ENCODE results near the gene NAPB. TPM values are rescaled to one million over a fixed set of nuclear protein-coding genes. Genes with fewer than 3 reads are reported as not detected.

NAPB gene
- total and polyA plus RNA-seq, 5 experiments from 2014 or later = 3.4 to 15.9 (median 7.2) TPM

GRCh38 chr20:23393996-23394775, 27.1 kb downstream of the NAPB start:
- no peak for DNase-seq
- ATAC-seq = no peak
- Mint-ChIP-seq H3K4me3 (no peak overlapping the region), H3K27ac (peak overlapping the region in 4 of 10 donors; percentile 11 to 65 (median 18)), H3K4me1 (peaks cover 9 to 10% (median 10%) of the 10 kb centered on the region in 4 donors), H3K36me3 (peaks cover 0 to 64% (median 10%) of the 10 kb centered on the region in 3 donors), H3K27me3 (no peaks in the 10 kb centered on the region), H3K9me3 (no peaks in the 10 kb centered on the region)
- POLR2A ChIA-PET = no interaction called here

GRCh38 chr20:23391707-23392310, 29.5 kb downstream of the NAPB start:
- Mint-ChIP-seq H3K27ac (no peak overlapping the region), H3K27me3 (no peaks in the 10 kb centered on the region), H3K36me3 (peaks cover 0 to 77% (median 29%) of the 10 kb centered on the region in 3 donors), H3K9me3 (no peaks in the 10 kb centered on the region), H3K4me1 (peaks cover 0 to 6% (median under 1%) of the 10 kb centered on the region in 4 donors), H3K4me3 (no peak overlapping the region)
- ATAC-seq (no peak), DNase-seq (no peak)
- POLR2A ChIA-PET = no interaction called here

GRCh38 chr20:23390091-23390774, 31.1 kb downstream of the NAPB start:
- H3K27ac Mint-ChIP-seq = peak overlapping the region in 3 of 10 donors; percentile 39 to 75 (median 73)
- peaks cover 0 to 86% (median 29%) of the 10 kb centered on the region in 3 donors for H3K36me3 Mint-ChIP-seq
- no peaks in the 10 kb centered on the region for H3K27me3 Mint-ChIP-seq
- ATAC-seq (no peak), DNase-seq (no peak)
- peaks cover 0 to 6% (median 4%) of the 10 kb centered on the region in 4 donors for H3K4me1 Mint-ChIP-seq
- no peak overlapping the region for H3K4me3 Mint-ChIP-seq
- POLR2A ChIA-PET = interaction anchor here (0.6 kb wide), 1 partner anchor 12 kb away, joined by 3 read pairs; no protein-coding TSS in a partner anchor
- no peaks in the 10 kb centered on the region for H3K9me3 Mint-ChIP-seq

GRCh38 chr20:23387118-23387443, 34.2 kb downstream of the NAPB start:
- Mint-ChIP-seq H3K36me3 (peaks cover 0 to 84% (median 35%) of the 10 kb centered on the region in 3 donors), H3K4me1 (peaks cover 2 to 14% (median 5%) of the 10 kb centered on the region in 4 donors), H3K27ac (no peak overlapping the region), H3K9me3 (no peaks in the 10 kb centered on the region), H3K4me3 (no peak overlapping the region), H3K27me3 (no peaks in the 10 kb centered on the region)
- DNase-seq = no peak
- POLR2A ChIA-PET = no interaction called here
- no peak for ATAC-seq

GRCh38 chr20:23386304-23387117, 34.8 kb downstream of the NAPB start:
- peaks cover 2 to 14% (median 6%) of the 10 kb centered on the region in 4 donors for H3K4me1 Mint-ChIP-seq
- H3K4me3 Mint-ChIP-seq = no peak overlapping the region
- H3K27ac Mint-ChIP-seq = peak overlapping the region in 1 of 10 donors; percentile 49
- DNase-seq (no peak), ATAC-seq (no peak)
- peaks cover 0 to 81% (median 31%) of the 10 kb centered on the region in 3 donors for H3K36me3 Mint-ChIP-seq
- POLR2A ChIA-PET = interaction anchor here (0.5 kb wide), 1 partner anchor 32 kb away, joined by 3 read pairs; no protein-coding TSS in a partner anchor
- H3K9me3 Mint-ChIP-seq = no peaks in the 10 kb centered on the region
- no peaks in the 10 kb centered on the region for H3K27me3 Mint-ChIP-seq

GRCh38 chr20:23381876-23382275, 39.4 kb downstream of the NAPB start:
- ATAC-seq = no peak
- POLR2A ChIA-PET = no interaction called here
- no peak overlapping the region for H3K4me3 Mint-ChIP-seq
- H3K4me1 Mint-ChIP-seq = peaks cover 2 to 14% (median 6%) of the 10 kb centered on the region in 4 donors
- H3K27ac Mint-ChIP-seq = peak overlapping the region in 3 of 10 donors; percentile 3 to 66 (median 28)
- H3K36me3 Mint-ChIP-seq = peaks cover 0 to 80% (median 18%) of the 10 kb centered on the region in 3 donors
- H3K27me3 Mint-ChIP-seq = no peaks in the 10 kb centered on the region
- DNase-seq = no peak
- H3K9me3 Mint-ChIP-seq = no peaks in the 10 kb centered on the region

GRCh38 chr20:23379772-23380171, 41.5 kb downstream of the NAPB start:
- H3K27me3 Mint-ChIP-seq = no peaks in the 10 kb centered on the region
- no peaks in the 10 kb centered on the region for H3K9me3 Mint-ChIP-seq
- H3K4me3 Mint-ChIP-seq = no peak overlapping the region
- no peak for ATAC-seq
- POLR2A ChIA-PET = no interaction called here
- no peak for DNase-seq
- peaks cover 2 to 13% (median 6%) of the 10 kb centered on the region in 4 donors for H3K4me1 Mint-ChIP-seq
- peaks cover 0 to 82% (median 18%) of the 10 kb centered on the region in 3 donors for H3K36me3 Mint-ChIP-seq
- no peak overlapping the region for H3K27ac Mint-ChIP-seq

- no peaks in the 10 kb centered on the region for H3K27me3 Mint-ChIP-seq
- POLR2A ChIA-PET = no interaction called here
- no peaks in the 10 kb centered on the region for H3K9me3 Mint-ChIP-seq
- peaks cover 0 to 6% (median 0%) of the 10 kb centered on the region in 4 donors for H3K4me1 Mint-ChIP-seq
- DNase-seq (no peak), ATAC-seq (no peak)
- peak overlapping the region in 6 of 10 donors; percentile 1 to 75 (median 54) for H3K27ac Mint-ChIP-seq
- no peak overlapping the region for H3K4me3 Mint-ChIP-seq
- H3K36me3 Mint-ChIP-seq = peaks cover 0 to 80% (median 13%) of the 10 kb centered on the region in 3 donors
These were observed 45.5 kb downstream of the NAPB start for GRCh38 chr20:23375827-23376226.

- Mint-ChIP-seq H3K4me3 (no peak overlapping the region), H3K27me3 (no peaks in the 10 kb centered on the region), H3K36me3 (peaks cover 0 to 80% (median 13%) of the 10 kb centered on the region in 3 donors), H3K4me1 (peaks cover 0 to 6% (median under 1%) of the 10 kb centered on the region in 4 donors), H3K9me3 (no peaks in the 10 kb centered on the region), H3K27ac (peak overlapping the region in 4 of 10 donors; percentile 8 to 74 (median 26))
- ATAC-seq (no peak), DNase-seq (no peak)
- POLR2A ChIA-PET = no interaction called here
These were observed 46.8 kb downstream of the NAPB start for GRCh38 chr20:23374441-23374840.

- ATAC-seq (no peak), DNase-seq (no peak)
- H3K27ac Mint-ChIP-seq = no peak overlapping the region
- H3K4me1 Mint-ChIP-seq = peaks cover 8 to 18% (median 14%) of the 10 kb centered on the region in 4 donors
- H3K4me3 Mint-ChIP-seq = no peak overlapping the region
- H3K36me3 Mint-ChIP-seq = peaks cover 0 to 71% (median 8%) of the 10 kb centered on the region in 3 donors
- H3K27me3 Mint-ChIP-seq = no peaks in the 10 kb centered on the region
- H3K9me3 Mint-ChIP-seq = no peaks in the 10 kb centered on the region
- POLR2A ChIA-PET = no interaction called here
These were observed 49.8 kb downstream of the NAPB start for GRCh38 chr20:23371496-23371895.

GRCh38 chr20:23370873-23371272, 50.4 kb downstream of the NAPB start:
- DNase-seq (no peak), ATAC-seq (no peak)
- Mint-ChIP-seq H3K4me3 (no peak overlapping the region), H3K4me1 (peaks cover 10 to 25% (median 18%) of the 10 kb centered on the region in 4 donors), H3K27ac (peak overlapping the region in 3 of 10 donors; percentile 4 to 19 (median 17)), H3K36me3 (peaks cover 0 to 67% (median 5%) of the 10 kb centered on the region in 3 donors), H3K9me3 (no peaks in the 10 kb centered on the region), H3K27me3 (no peaks in the 10 kb centered on the region)
- POLR2A ChIA-PET = no interaction called here

- H3K4me3 Mint-ChIP-seq = no peak overlapping the region
- H3K27ac Mint-ChIP-seq = peak overlapping the region in 1 of 10 donors; percentile 10
- no peak for ATAC-seq
- H3K9me3 Mint-ChIP-seq = no peaks in the 10 kb centered on the region
- peaks cover 10 to 26% (median 20%) of the 10 kb centered on the region in 4 donors for H3K4me1 Mint-ChIP-seq
- no peaks in the 10 kb centered on the region for H3K27me3 Mint-ChIP-seq
- no peak for DNase-seq
- peaks cover 0 to 62% (median 6%) of the 10 kb centered on the region in 3 donors for H3K36me3 Mint-ChIP-seq
- POLR2A ChIA-PET = no interaction called here
These were observed 51.0 kb downstream of the NAPB start for GRCh38 chr20:23370274-23370673.
